Measurements from ENCODE around the gene ZMIZ1. TPM values are rescaled to one million over a fixed set of nuclear protein-coding genes. Genes with fewer than 3 reads are reported as not detected.

ZMIZ1 gene
- total RNA-seq, 1 experiment from 2014 or later, result 22.4 TPM

- DNase-seq, result no peak
- H3K9me3 ChIP-seq, result no peaks in the 10 kb centered on the region
- peaks cover 68% of the 10 kb centered on the region for H3K36me3 ChIP-seq
- H3K27me3 ChIP-seq, result no peaks in the 10 kb centered on the region
- H3K4me3 ChIP-seq, result no peak overlapping the region
Measured at GRCh38 chr10:79258894-79259293, 190.1 kb downstream of the ZMIZ1 start.

- Histone ChIP-seq H3K9me3 (no peaks in the 10 kb centered on the region), H3K36me3 (peaks cover 68% of the 10 kb centered on the region), H3K4me3 (no peak overlapping the region), H3K27me3 (no peaks in the 10 kb centered on the region)
- no peak for DNase-seq
Measured at GRCh38 chr10:79259834-79260233, 191.1 kb downstream of the ZMIZ1 start.

- DNase-seq, result no peak
- Histone ChIP-seq H3K4me3 (no peak overlapping the region), H3K36me3 (peaks cover 71% of the 10 kb centered on the region), H3K27me3 (no peaks in the 10 kb centered on the region), H3K9me3 (no peaks in the 10 kb centered on the region)
Measured at GRCh38 chr10:79260811-79261740, 192.3 kb downstream of the ZMIZ1 start.

GRCh38 chr10:79262131-79262530 lies 193.4 kb downstream of the ZMIZ1 start:
- peaks cover 67% of the 10 kb centered on the region for H3K36me3 ChIP-seq
- H3K4me3 ChIP-seq, result no peak overlapping the region
- no peaks in the 10 kb centered on the region for H3K27me3 ChIP-seq
- no peaks in the 10 kb centered on the region for H3K9me3 ChIP-seq
- DNase-seq, result no peak

- H3K4me3 ChIP-seq, result no peak overlapping the region
- H3K36me3 ChIP-seq, result peaks cover 67% of the 10 kb centered on the region
- no peaks in the 10 kb centered on the region for H3K27me3 ChIP-seq
- DNase-seq, result no peak
- H3K9me3 ChIP-seq, result no peaks in the 10 kb centered on the region
Measured at GRCh38 chr10:79262959-79263746, 194.4 kb downstream of the ZMIZ1 start.

GRCh38 chr10:79263939-79264338 lies 195.2 kb downstream of the ZMIZ1 start:
- H3K9me3 ChIP-seq, result no peaks in the 10 kb centered on the region
- H3K36me3 ChIP-seq, result peaks cover 67% of the 10 kb centered on the region
- no peak for DNase-seq
- H3K27me3 ChIP-seq, result no peaks in the 10 kb centered on the region
- no peak overlapping the region for H3K4me3 ChIP-seq

GRCh38 chr10:79264942-79265341 lies 196.2 kb downstream of the ZMIZ1 start:
- no peak overlapping the region for H3K4me3 ChIP-seq
- no peaks in the 10 kb centered on the region for H3K9me3 ChIP-seq
- H3K36me3 ChIP-seq, result peaks cover 74% of the 10 kb centered on the region
- DNase-seq, result no peak
- no peaks in the 10 kb centered on the region for H3K27me3 ChIP-seq

GRCh38 chr10:79266084-79266483 lies 197.3 kb downstream of the ZMIZ1 start:
- peaks cover 74% of the 10 kb centered on the region for H3K36me3 ChIP-seq
- peak; percentile 76 for DNase-seq

GRCh38 chr10:79266543-79267312 lies 198.0 kb downstream of the ZMIZ1 start:
- Histone ChIP-seq H3K9me3 (no peaks in the 10 kb centered on the region), H3K27me3 (no peaks in the 10 kb centered on the region), H3K4me3 (no peak overlapping the region), H3K36me3 (peaks cover 74% of the 10 kb centered on the region)
- peak; percentile 96 for DNase-seq

More at GRCh38 chr10:79266084-79266483, 197.3 kb downstream of the ZMIZ1 start:
- Histone ChIP-seq H3K27me3 (no peaks in the 10 kb centered on the region), H3K4me3 (no peak overlapping the region), H3K9me3 (no peaks in the 10 kb centered on the region)

- Histone ChIP-seq H3K4me3 (no peak overlapping the region), H3K27me3 (no peaks in the 10 kb centered on the region), H3K9me3 (no peaks in the 10 kb centered on the region), H3K36me3 (peaks cover 70% of the 10 kb centered on the region)
- no peak for DNase-seq
Measured at GRCh38 chr10:79267499-79267898, 198.7 kb downstream of the ZMIZ1 start.

GRCh38 chr10:79268161-79268601 lies 199.4 kb downstream of the ZMIZ1 start:
- Histone ChIP-seq H3K4me3 (no peak overlapping the region), H3K9me3 (no peaks in the 10 kb centered on the region), H3K27me3 (no peaks in the 10 kb centered on the region), H3K36me3 (peaks cover 67% of the 10 kb centered on the region)
- DNase-seq, result no peak

GRCh38 chr10:79268742-79269141 lies 200.0 kb downstream of the ZMIZ1 start:
- peaks cover 67% of the 10 kb centered on the region for H3K36me3 ChIP-seq
- no peaks in the 10 kb centered on the region for H3K27me3 ChIP-seq
- no peak overlapping the region for H3K4me3 ChIP-seq
- H3K9me3 ChIP-seq, result no peaks in the 10 kb centered on the region
- DNase-seq, result no peak

- Histone ChIP-seq H3K4me3 (no peak overlapping the region), H3K27me3 (no peaks in the 10 kb centered on the region), H3K9me3 (no peaks in the 10 kb centered on the region), H3K36me3 (peaks cover 72% of the 10 kb centered on the region)
- no peak for DNase-seq
Measured at GRCh38 chr10:79269443-79269842, 200.7 kb downstream of the ZMIZ1 start.

GRCh38 chr10:79269969-79270368 lies 201.2 kb downstream of the ZMIZ1 start:
- Histone ChIP-seq H3K4me3 (no peak overlapping the region), H3K9me3 (no peaks in the 10 kb centered on the region), H3K36me3 (peaks cover 77% of the 10 kb centered on the region), H3K27me3 (no peaks in the 10 kb centered on the region)
- no peak for DNase-seq

GRCh38 chr10:79270466-79271246 lies 201.9 kb downstream of the ZMIZ1 start:
- H3K9me3 ChIP-seq, result no peaks in the 10 kb centered on the region
- H3K4me3 ChIP-seq, result no peak overlapping the region
- no peak for DNase-seq
- peaks cover 80% of the 10 kb centered on the region for H3K36me3 ChIP-seq
- H3K27me3 ChIP-seq, result no peaks in the 10 kb centered on the region

GRCh38 chr10:79272353-79272752 lies 203.6 kb downstream of the ZMIZ1 start:
- Histone ChIP-seq H3K9me3 (no peaks in the 10 kb centered on the region), H3K4me3 (no peak overlapping the region), H3K27me3 (no peaks in the 10 kb centered on the region), H3K36me3 (peaks cover 89% of the 10 kb centered on the region)
- no peak for DNase-seq
